ENCODE results near the gene MDM4.
"Not testable (repeated sequence)": the region's sequence is repeated elsewhere in the genome, so short reads cannot be mapped to it uniquely, and the experiment has no call there.

MDM4 gene

GRCh38 chr1:204516180-204516879 lies at the start of gene MDM4:
Gene MDM4 (plus strand): TSS chr1:204516406. CDS start chr1:204525519, 9,113 bp downstream.
- DNase-seq = peak; percentile 79

- no peak for DNase-seq
These were observed 49.5 kb upstream of the MDM4 start for GRCh38 chr1:204466416-204467405.

GRCh38 chr1:204468206-204468605 lies 48.0 kb upstream of the MDM4 start:
- no peak for DNase-seq

- DNase-seq = no peak
These were observed 47.4 kb upstream of the MDM4 start for GRCh38 chr1:204468766-204469302.

- no peak for DNase-seq
These were observed 46.9 kb upstream of the MDM4 start for GRCh38 chr1:204469304-204469703.

- DNase-seq = no peak
These were observed 44.5 kb upstream of the MDM4 start for GRCh38 chr1:204471687-204472086.

GRCh38 chr1:204472660-204473059 lies 43.5 kb upstream of the MDM4 start:
- DNase-seq = no peak

- no peak for DNase-seq
These were observed 42.7 kb upstream of the MDM4 start for GRCh38 chr1:204473400-204473965.

GRCh38 chr1:204475656-204476432 lies 40.4 kb upstream of the MDM4 start:
- no peak for DNase-seq

GRCh38 chr1:204476563-204476962 lies 39.6 kb upstream of the MDM4 start:
- DNase-seq = no peak

GRCh38 chr1:204477036-204477740 lies 39.0 kb upstream of the MDM4 start:
- no peak for DNase-seq

GRCh38 chr1:204478172-204478899 lies 37.9 kb upstream of the MDM4 start:
- no peak for DNase-seq

- DNase-seq = no peak
These were observed 37.3 kb upstream of the MDM4 start for GRCh38 chr1:204478921-204479320.

GRCh38 chr1:204479387-204480136 lies 36.6 kb upstream of the MDM4 start:
- DNase-seq = no peak

GRCh38 chr1:204480515-204480914 lies 35.7 kb upstream of the MDM4 start:
- DNase-seq = no peak

- no peak for DNase-seq
These were observed 32.4 kb upstream of the MDM4 start for GRCh38 chr1:204483791-204484190.

- DNase-seq = not testable (repeated sequence)
These were observed 29.5 kb upstream of the MDM4 start for GRCh38 chr1:204486513-204487255.

- no peak for DNase-seq
These were observed 29.0 kb upstream of the MDM4 start for GRCh38 chr1:204487256-204487615.

- DNase-seq = no peak
These were observed 24.6 kb upstream of the MDM4 start for GRCh38 chr1:204491655-204492054.

All from GOT3 (cell line).